Gastroesophageal sphincter (tissue), 4 donors: Measurements from ENCODE around the gene TM9SF2. TPM values are rescaled to one million over a fixed set of nuclear protein-coding genes. Genes with fewer than 3 reads are reported as not detected.
"Not testable (repeated sequence)": the region's sequence is repeated elsewhere in the genome, so short reads cannot be mapped to it uniquely, and the experiment has no call there.

ENCODE experiments used
- ATAC-seq: fragments of 150-250 bp; one replicate; pipeline ENCODE4 v1.9.1; 2016; ENCODE audit warnings: mild to moderate bottlenecking, moderate library complexity
- H3K27ac ChIP-seq, 4 donors: fragments of 200-600 bp; sonication (generic) in 3 of 4; 1 replicate in 3 of 4; 2 replicates in 1 of 4; pipeline ENCODE4 v1.5.1; 2016 to 2019
- H3K27me3 ChIP-seq: fragments of 200-600 bp; sonication (generic); one replicate; pipeline ENCODE4 v1.5.1; 2019
- H3K36me3 ChIP-seq, 2 donors: fragments of 200-600 bp; sonication (generic); one replicate each; pipeline ENCODE4 v1.5.1; 2019; ENCODE audit warnings: control low read depth in 1 of 2
- H3K4me1 ChIP-seq, 3 donors: fragments of 200-600 bp; sonication (generic); 1 replicate in 2 of 3; 2 replicates in 1 of 3; pipeline ENCODE4 v1.5.1; 2016 to 2019; ENCODE audit warnings: control low read depth in 2 of 3
- H3K4me3 ChIP-seq, 2 donors: fragments of 200-600 bp; sonication (generic); one replicate each; pipeline ENCODE4 v1.5.1; 2019; ENCODE audit warnings: mild to moderate bottlenecking in 1 of 2, moderate library complexity in 1 of 2
- H3K9me3 ChIP-seq, 3 donors: fragments of 200-600 bp; sonication (generic); one replicate each; pipeline ENCODE4 v1.5.1; 2017 to 2019; ENCODE audit warnings: control low read depth in 2 of 3
- EP300 ChIP-seq: sonication (generic); formaldehyde crosslinking; IDR thresholded peaks from one replicate; pipeline ENCODE4 v1.6.1; 2017; ENCODE audit warnings: antibody characterized with exemption, mild to moderate bottlenecking
- POLR2A ChIP-seq, 2 donors: fragments of 450-650 bp; IDR thresholded peaks; one replicate each; pipeline ENCODE4 v1.6.1; 2017; ENCODE audit warnings: antibody characterized with exemption in 2 of 2, mild to moderate bottlenecking in 2 of 2, moderate library complexity in 1 of 2
- POLR2AphosphoS5 ChIP-seq: sonication (generic); formaldehyde crosslinking; IDR thresholded peaks from one replicate; pipeline ENCODE4 v1.6.1; 2017; ENCODE audit warnings: antibody characterized with exemption
- WGBS, 2 donors: methylation state at CpG; one replicate each; pipeline ENCODE4 v1.1.5; 2018; ENCODE audit warnings: low coverage in 1 of 2; 5-methylcytosine and 5-hydroxymethylcytosine counted together
- total RNA-seq, 4 donors: library from RNA; depleted of rRNA; stranded (reverse); fragments of >200 nt; gene quantifications; one replicate each; pipeline ENCODE4 v1.1.0, GENCODE V29; 2016
- TF ChIP-seq, protein P1 (sequence below), 4 experiments: fragments of 200-600 bp in 2 of 4; fragments of 450-650 bp in 2 of 4; sonication (generic) in 1 of 4; IDR thresholded peaks; one replicate each; pipeline ENCODE4 v1.5.1; 2017 to 2019; ENCODE audit warnings: antibody characterized with exemption in 4 of 4, mild to moderate bottlenecking in 2 of 4, moderate library complexity in 2 of 4

TM9SF2 gene
- total RNA-seq, 4 donors from 2014 or later, result 63.9 to 114 (median 71.7) TPM

- no peaks in the 10 kb centered on the region for H3K9me3 ChIP-seq
- 45 to 79% methylated on average over 2 to 4 of the region's 4 CpGs for WGBS, 2 donors
- no peaks in the 10 kb centered on the region for H3K36me3 ChIP-seq
- no peak overlapping the region for H3K27ac ChIP-seq
- no peaks in the 10 kb centered on the region for H3K27me3 ChIP-seq
- H3K4me1 ChIP-seq, result no peaks in the 10 kb centered on the region
- TF ChIP-seq POLR2AphosphoS5, result no peak
- TF ChIP-seq EP300, result no peak
- no peak for TF ChIP-seq POLR2A (IDR thresholded peaks at IDR 0.05)
- TF ChIP-seq, protein P1, sequence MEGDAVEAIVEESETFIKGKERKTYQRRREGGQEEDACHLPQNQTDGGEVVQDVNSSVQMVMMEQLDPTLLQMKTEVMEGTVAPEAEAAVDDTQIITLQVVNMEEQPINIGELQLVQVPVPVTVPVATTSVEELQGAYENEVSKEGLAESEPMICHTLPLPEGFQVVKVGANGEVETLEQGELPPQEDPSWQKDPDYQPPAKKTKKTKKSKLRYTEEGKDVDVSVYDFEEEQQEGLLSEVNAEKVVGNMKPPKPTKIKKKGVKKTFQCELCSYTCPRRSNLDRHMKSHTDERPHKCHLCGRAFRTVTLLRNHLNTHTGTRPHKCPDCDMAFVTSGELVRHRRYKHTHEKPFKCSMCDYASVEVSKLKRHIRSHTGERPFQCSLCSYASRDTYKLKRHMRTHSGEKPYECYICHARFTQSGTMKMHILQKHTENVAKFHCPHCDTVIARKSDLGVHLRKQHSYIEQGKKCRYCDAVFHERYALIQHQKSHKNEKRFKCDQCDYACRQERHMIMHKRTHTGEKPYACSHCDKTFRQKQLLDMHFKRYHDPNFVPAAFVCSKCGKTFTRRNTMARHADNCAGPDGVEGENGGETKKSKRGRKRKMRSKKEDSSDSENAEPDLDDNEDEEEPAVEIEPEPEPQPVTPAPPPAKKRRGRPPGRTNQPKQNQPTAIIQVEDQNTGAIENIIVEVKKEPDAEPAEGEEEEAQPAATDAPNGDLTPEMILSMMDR (IDR thresholded peaks at IDR 0.05), result no peak
- no peak for ATAC-seq
- no peak overlapping the region for H3K4me3 ChIP-seq
These were observed 23.8 kb upstream of the TM9SF2 start for GRCh38 chr13:99477493-99477892.

GRCh38 chr13:99481366-99481765, 19.9 kb upstream of the TM9SF2 start:
- no peaks in the 10 kb centered on the region for H3K27me3 ChIP-seq
- 77 to 91% methylated on average over 4 of the region's 4 CpGs for WGBS, 2 donors
- H3K27ac ChIP-seq, result no peak overlapping the region
- ATAC-seq, result no peak
- H3K9me3 ChIP-seq, result peaks cover 0 to 3% (median 0%) of the 10 kb centered on the region in 3 donors
- H3K36me3 ChIP-seq, result no peaks in the 10 kb centered on the region
- no peak overlapping the region for H3K4me3 ChIP-seq
- no peak for TF ChIP-seq POLR2AphosphoS5
- no peak for TF ChIP-seq EP300
- no peak for TF ChIP-seq POLR2A (IDR thresholded peaks at IDR 0.05)
- TF ChIP-seq, protein P1 (IDR thresholded peaks at IDR 0.05), result no peak
- H3K4me1 ChIP-seq, result no peaks in the 10 kb centered on the region

- Histone ChIP-seq H3K36me3 (no peaks in the 10 kb centered on the region), H3K4me1 (no peaks in the 10 kb centered on the region), H3K9me3 (peaks cover 0 to 6% (median 0%) of the 10 kb centered on the region in 3 donors), H3K4me3 (no peak overlapping the region), H3K27me3 (no peaks in the 10 kb centered on the region), H3K27ac (no peak overlapping the region)
- ATAC-seq, result no peak
- 37 to 73% methylated on average over 4 of the region's 4 CpGs for WGBS, 2 donors
- TF ChIP-seq, protein P1 (IDR thresholded peaks at IDR 0.05), result no peak
- no peak for TF ChIP-seq EP300
- TF ChIP-seq POLR2AphosphoS5, result no peak
- TF ChIP-seq POLR2A (IDR thresholded peaks at IDR 0.05), result no peak
These were observed 16.8 kb upstream of the TM9SF2 start for GRCh38 chr13:99484473-99484872.

- no peaks in the 10 kb centered on the region for H3K27me3 ChIP-seq
- peaks cover 0 to 6% (median 0%) of the 10 kb centered on the region in 3 donors for H3K9me3 ChIP-seq
- H3K27ac ChIP-seq, result no peak overlapping the region
- no peaks in the 10 kb centered on the region for H3K36me3 ChIP-seq
- ATAC-seq, result no peak
- H3K4me3 ChIP-seq, result no peak overlapping the region
- 82 to 91% methylated on average over 1 to 3 of the region's 3 CpGs for WGBS, 2 donors
- H3K4me1 ChIP-seq, result no peaks in the 10 kb centered on the region
- TF ChIP-seq POLR2AphosphoS5 (no peak), POLR2A (IDR thresholded peaks at IDR 0.05) (no peak), EP300 (no peak)
- TF ChIP-seq, protein P1 (IDR thresholded peaks at IDR 0.05), result no peak
These were observed 14.3 kb upstream of the TM9SF2 start for GRCh38 chr13:99486996-99487395.

GRCh38 chr13:99489028-99489427, 12.2 kb upstream of the TM9SF2 start:
- no peaks in the 10 kb centered on the region for H3K36me3 ChIP-seq
- no peaks in the 10 kb centered on the region for H3K27me3 ChIP-seq
- TF ChIP-seq, protein P1 (IDR thresholded peaks at IDR 0.05), result no peak
- TF ChIP-seq EP300, result no peak
- TF ChIP-seq POLR2A (IDR thresholded peaks at IDR 0.05), result no peak
- TF ChIP-seq POLR2AphosphoS5, result no peak
- no peak for ATAC-seq
- 74% methylated on average over 2 of the region's 3 CpGs; no CpG with 5 or more reads in 1 of the 2 donors for WGBS, 2 donors
- H3K27ac ChIP-seq, result no peak overlapping the region
- H3K9me3 ChIP-seq, result peaks cover 0 to 6% (median 0%) of the 10 kb centered on the region in 3 donors
- no peaks in the 10 kb centered on the region for H3K4me1 ChIP-seq
- H3K4me3 ChIP-seq, result no peak overlapping the region

GRCh38 chr13:99491750-99492149, 9.5 kb upstream of the TM9SF2 start:
- not testable (repeated sequence) for H3K4me3 ChIP-seq, H3K4me1 ChIP-seq, H3K9me3 ChIP-seq, H3K27ac ChIP-seq, H3K36me3 ChIP-seq, H3K27me3 ChIP-seq, ATAC-seq
- WGBS, 2 donors, result 92 to 94% methylated on average over 3 of the region's 3 CpGs
